ENCODE data around the gene UBL4A. TPM values are rescaled to one million over a fixed set of nuclear protein-coding genes. Genes with fewer than 3 reads are reported as not detected.

The UBL4A gene
- total and polyA plus RNA-seq, 5 experiments from 2014 or later = 29.0 to 51.7 (median 31.1) TPM

GRCh38 chrX:154517101-154517781, 30.8 kb upstream of the UBL4A start:
- Mint-ChIP-seq H3K4me1 (peaks cover 8 to 24% (median 23%) of the 10 kb centered on the region in 4 donors), H3K9me3 (no peaks in the 10 kb centered on the region), H3K36me3 (peaks cover 0 to 2% (median 0%) of the 10 kb centered on the region in 3 donors), H3K27me3 (no peaks in the 10 kb centered on the region), H3K4me3 (peak overlapping the region in 5 of 10 donors; percentile 2 to 85 (median 82)), H3K27ac (peak overlapping the region in 2 of 10 donors; percentile 11 to 22)
- POLR2A ChIA-PET = interaction anchor here (1.0 to 5.4 kb wide), 9 partner anchors 9 to 144 kb away, joined by 3 to 54 read pairs (median 12); partner anchors contain the start of genes RPL10, SLC10A3, TAFAZZIN and UBL4A
- ATAC-seq (no peak), DNase-seq (no peak)

DNA sequence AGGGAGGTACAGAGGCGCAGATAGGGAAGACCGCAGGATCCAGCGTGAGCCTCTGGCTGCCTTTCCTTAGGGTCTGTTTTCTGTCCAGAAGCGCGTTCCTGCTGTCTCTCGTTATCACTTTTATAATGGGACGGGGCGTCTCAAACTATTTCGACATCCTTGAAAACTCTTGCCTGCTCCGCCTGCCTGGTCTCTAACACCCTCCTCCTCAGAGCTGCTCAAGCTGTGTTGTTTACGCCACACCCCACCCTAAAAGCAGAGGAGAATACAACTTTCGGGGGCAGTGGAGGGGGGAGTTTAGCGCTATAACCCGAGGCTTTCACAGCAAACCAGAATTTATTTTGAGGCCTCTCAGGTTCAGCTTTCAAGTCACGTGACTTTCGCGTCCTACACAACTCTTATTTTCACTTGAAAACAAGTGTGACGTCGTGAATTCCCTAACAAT, 30.3 kb upstream of the UBL4A start:
- peak; percentile 33 to 52 for ATAC-seq
- H3K27ac Mint-ChIP-seq = peak overlapping the region; percentile 77 to 95 (median 93)
- POLR2A ChIA-PET = interaction anchor here (0.6 to 5.4 kb wide), 11 partner anchors 10 to 143 kb away, joined by 3 to 54 read pairs (median 10); partner anchors contain the start of genes RPL10, SLC10A3, TAFAZZIN and UBL4A
- peaks cover 0 to 2% (median 0%) of the 10 kb centered on the region in 3 donors for H3K36me3 Mint-ChIP-seq
- peak in 5 of 10 donors; percentile 17 to 56 (median 25) for DNase-seq
- H3K4me3 Mint-ChIP-seq = peak overlapping the region; percentile 73 to 91 (median 84)
- no peaks in the 10 kb centered on the region for H3K27me3 Mint-ChIP-seq
- no peaks in the 10 kb centered on the region for H3K9me3 Mint-ChIP-seq
- H3K4me1 Mint-ChIP-seq = peaks cover 8 to 27% (median 25%) of the 10 kb centered on the region in 4 donors

DNA sequence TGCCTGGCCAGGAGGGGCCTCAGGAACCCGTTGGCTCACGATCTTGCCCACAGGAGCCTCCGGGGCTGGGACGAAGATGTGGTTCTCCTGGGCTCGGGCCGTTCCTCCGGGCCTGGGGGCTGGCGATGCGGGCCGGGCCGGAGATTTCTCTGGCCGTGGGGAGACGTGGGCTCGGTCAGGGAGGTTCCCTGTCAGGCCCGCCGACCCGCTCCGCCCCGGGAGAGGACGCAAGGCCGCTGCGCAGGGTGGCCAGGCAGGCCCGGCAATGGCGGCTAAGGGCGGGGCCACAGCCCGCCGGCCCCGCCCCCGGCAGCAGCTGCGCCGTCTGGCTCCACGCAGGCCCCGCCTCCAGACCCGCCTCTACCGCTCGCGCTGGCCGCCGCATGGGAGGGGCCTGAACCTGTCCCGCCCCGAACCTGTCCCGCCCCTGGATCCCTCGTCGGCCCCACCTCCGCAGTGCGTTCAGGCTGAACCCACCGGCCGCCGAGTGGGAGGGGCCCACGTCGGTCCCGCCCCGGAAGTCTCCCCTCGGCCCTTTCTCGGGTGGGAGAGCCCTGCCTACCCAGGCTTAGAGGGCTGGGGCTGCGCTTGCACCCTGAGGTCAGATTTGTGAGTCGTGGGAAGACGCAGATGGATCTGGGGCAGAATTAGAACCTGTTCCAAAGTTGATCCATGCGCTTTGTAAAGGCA, 29.7 kb upstream of the UBL4A start, which contains the start of gene FAM3A:
Gene FAM3A (minus strand): TSS at position 267 of the 690 bp plus-strand sequence. CDS start 460 bp downstream, outside the sequence.
- peak within 1 kb of the TSS; percentile 77 to 91 (median 85) for H3K4me3 Mint-ChIP-seq
- ATAC-seq (peak; percentile 84 to 93), DNase-seq (peak; percentile 80 to 96 (median 90))
- no peaks in the 10 kb centered on the region for H3K27me3 Mint-ChIP-seq
- peak within 1 kb of the TSS; percentile 87 to 95 (median 93) for H3K27ac Mint-ChIP-seq
- H3K4me1 Mint-ChIP-seq = peaks cover 9 to 32% (median 30%) of the 10 kb centered on the region in 4 donors
- no peaks in the 10 kb centered on the region for H3K9me3 Mint-ChIP-seq
- POLR2A ChIA-PET = interaction anchor here (0.6 to 5.4 kb wide), 12 partner anchors 10 to 116 kb away, joined by 3 to 54 read pairs (median 11); partner anchors contain the start of genes RPL10, SLC10A3, TAFAZZIN and UBL4A
- H3K36me3 Mint-ChIP-seq = peaks cover 0 to 2% (median 0%) of the 10 kb centered on the region in 3 donors

- peak overlapping the region; percentile 86 to 91 (median 90) for H3K27ac Mint-ChIP-seq
- no peaks in the 10 kb centered on the region for H3K27me3 Mint-ChIP-seq
- peak in 2 of 10 donors; percentile 7 to 23 for DNase-seq
- no peak for ATAC-seq
- POLR2A ChIA-PET = interaction anchor here (0.8 to 5.4 kb wide), 12 partner anchors 11 to 116 kb away, joined by 3 to 54 read pairs (median 11); partner anchors contain the start of genes RPL10, SLC10A3, TAFAZZIN and UBL4A
- peaks cover 13 to 38% (median 35%) of the 10 kb centered on the region in 4 donors for H3K4me1 Mint-ChIP-seq
- H3K36me3 Mint-ChIP-seq = peaks cover 0 to 2% (median 0%) of the 10 kb centered on the region in 3 donors
- no peaks in the 10 kb centered on the region for H3K9me3 Mint-ChIP-seq
- H3K4me3 Mint-ChIP-seq = peak overlapping the region; percentile 71 to 90 (median 84)
Observed at GRCh38 chrX:154515090-154515965, 28.9 kb upstream of the UBL4A start.

GRCh38 chrX:154513716-154514115, 27.3 kb upstream of the UBL4A start:
- DNase-seq (no peak), ATAC-seq (no peak)
- Mint-ChIP-seq H3K9me3 (peaks cover 0 to 2% (median 0%) of the 10 kb centered on the region in 9 donors), H3K4me1 (peaks cover 13 to 38% (median 35%) of the 10 kb centered on the region in 4 donors), H3K36me3 (peaks cover 0 to 9% (median 3%) of the 10 kb centered on the region in 3 donors), H3K4me3 (peak overlapping the region; percentile 22 to 81 (median 60)), H3K27ac (peak overlapping the region; percentile 54 to 86 (median 78)), H3K27me3 (no peaks in the 10 kb centered on the region)
- POLR2A ChIA-PET = interaction anchor here (1.6 to 5.4 kb wide), 5 partner anchors 11 to 114 kb away, joined by 3 to 38 read pairs (median 14); partner anchors contain the start of genes RPL10, SLC10A3 and TAFAZZIN

GRCh38 chrX:154512879-154513553, 26.6 kb upstream of the UBL4A start:
- peaks cover 13 to 38% (median 35%) of the 10 kb centered on the region in 4 donors for H3K4me1 Mint-ChIP-seq
- H3K27me3 Mint-ChIP-seq = no peaks in the 10 kb centered on the region
- H3K36me3 Mint-ChIP-seq = peaks cover 0 to 11% (median 3%) of the 10 kb centered on the region in 3 donors
- peaks cover 0 to 2% (median 0%) of the 10 kb centered on the region in 9 donors for H3K9me3 Mint-ChIP-seq
- DNase-seq (no peak), ATAC-seq (no peak)
- POLR2A ChIA-PET = interaction anchor here (1.6 to 5.4 kb wide), 4 partner anchors 10 to 113 kb away, joined by 3 to 38 read pairs (median 16); partner anchors contain the start of genes RPL10 and SLC10A3
- peak overlapping the region in 8 of 10 donors; percentile 8 to 93 (median 82) for H3K27ac Mint-ChIP-seq
- H3K4me3 Mint-ChIP-seq = peak overlapping the region in 4 of 10 donors; percentile 6 to 61 (median 37)

- H3K27me3 Mint-ChIP-seq = no peaks in the 10 kb centered on the region
- POLR2A ChIA-PET = interaction anchor here (0.7 to 3.2 kb wide), 6 partner anchors 14 to 100 kb away, joined by 3 to 18 read pairs (median 4); partner anchors contain the start of genes SLC10A3, TAFAZZIN and UBL4A
- H3K27ac Mint-ChIP-seq = peak overlapping the region; percentile 72 to 96 (median 92)
- DNase-seq = no peak
- H3K36me3 Mint-ChIP-seq = peaks cover 0 to 13% (median 3%) of the 10 kb centered on the region in 3 donors
- H3K4me3 Mint-ChIP-seq = peak overlapping the region; percentile 11 to 82 (median 60)
- ATAC-seq = no peak
- peaks cover 13 to 37% (median 35%) of the 10 kb centered on the region in 4 donors for H3K4me1 Mint-ChIP-seq
- peaks cover 0 to 2% (median 0%) of the 10 kb centered on the region in 9 donors for H3K9me3 Mint-ChIP-seq
Observed at GRCh38 chrX:154511761-154512160, 25.3 kb upstream of the UBL4A start.

DNA sequence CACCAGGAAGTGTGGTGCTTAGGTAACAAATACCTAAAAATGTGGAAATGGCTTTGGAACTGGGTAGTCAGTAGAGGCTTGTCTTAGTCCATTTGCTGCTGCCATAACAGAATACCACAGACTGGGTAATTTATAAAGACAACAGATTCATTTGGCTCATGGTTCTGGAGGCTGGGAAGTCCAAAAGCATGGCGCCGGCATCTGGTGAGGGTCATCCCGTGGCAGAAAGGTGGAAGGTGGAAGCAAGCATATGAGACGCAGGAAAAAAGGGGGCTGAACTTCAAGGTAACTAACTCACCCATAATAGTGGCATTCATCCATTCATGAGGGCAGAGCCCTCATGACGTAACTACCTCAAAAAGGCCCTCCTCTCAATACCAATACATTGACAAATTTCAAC, 23.0 kb upstream of the UBL4A start:
- Mint-ChIP-seq H3K4me3 (no peak overlapping the region), H3K4me1 (peaks cover 10 to 26% (median 23%) of the 10 kb centered on the region in 4 donors), H3K9me3 (peaks cover 0 to 2% (median 0%) of the 10 kb centered on the region in 9 donors), H3K36me3 (peaks cover 0 to 24% (median 3%) of the 10 kb centered on the region in 3 donors), H3K27me3 (no peaks in the 10 kb centered on the region), H3K27ac (peak overlapping the region in 3 of 10 donors; percentile 12 to 58 (median 51))
- DNase-seq (no peak), ATAC-seq (no peak)
- POLR2A ChIA-PET = interaction anchor here (1.2 kb wide), 1 partner anchor 22 kb away, joined by 3 read pairs; no protein-coding TSS in a partner anchor

GRCh38 chrX:154508384-154508745, 21.9 kb upstream of the UBL4A start:
- DNase-seq = no peak
- peaks cover 0 to 23% (median 3%) of the 10 kb centered on the region in 3 donors for H3K36me3 Mint-ChIP-seq
- peaks cover 0 to 2% (median 0%) of the 10 kb centered on the region in 9 donors for H3K9me3 Mint-ChIP-seq
- H3K27ac Mint-ChIP-seq = peak overlapping the region in 2 of 10 donors; percentile 39 to 62
- H3K4me3 Mint-ChIP-seq = no peak overlapping the region
- ATAC-seq = no peak
- H3K27me3 Mint-ChIP-seq = no peaks in the 10 kb centered on the region
- POLR2A ChIA-PET = interaction anchor here (0.8 kb wide), 1 partner anchor 11 kb away, joined by 3 read pairs; no protein-coding TSS in a partner anchor
- H3K4me1 Mint-ChIP-seq = peaks cover 5 to 18% (median 16%) of the 10 kb centered on the region in 4 donors

DNA sequence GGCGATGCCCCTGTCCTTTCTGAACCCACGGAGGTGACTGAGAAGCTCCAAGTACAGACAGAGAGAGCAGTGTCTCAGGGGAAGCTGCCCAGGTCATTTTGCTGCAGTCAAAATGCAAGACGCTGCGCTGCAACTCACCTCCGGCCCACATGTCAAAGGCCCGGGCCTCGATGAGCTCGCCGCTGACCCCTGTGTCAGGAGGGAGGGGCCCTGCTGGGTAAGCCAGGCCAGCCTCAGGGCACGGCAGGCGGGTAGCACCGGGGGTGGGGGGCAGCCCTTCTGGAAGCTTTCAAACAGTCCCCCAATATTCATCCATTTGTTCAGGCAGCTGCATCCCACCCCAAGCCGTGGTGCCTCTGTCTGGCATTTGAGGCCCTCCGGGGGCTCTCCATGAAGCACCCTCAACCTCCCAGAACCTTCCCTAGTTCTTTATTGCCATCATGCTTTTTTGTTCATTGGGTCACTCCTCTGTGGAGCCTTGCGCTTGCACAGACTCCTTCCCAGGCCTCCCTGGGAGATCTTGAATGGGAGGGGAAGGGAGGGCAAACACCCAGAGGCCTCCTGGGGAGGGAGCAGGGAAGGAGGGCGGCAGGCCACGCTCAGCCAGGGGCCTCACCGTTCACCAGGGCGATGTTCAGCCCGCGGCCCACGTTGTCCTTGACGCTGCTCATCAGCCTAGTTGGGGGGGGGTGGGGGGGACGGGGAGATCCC, 21.4 kb upstream of the UBL4A start:
- Mint-ChIP-seq H3K27me3 (no peaks in the 10 kb centered on the region), H3K27ac (no peak overlapping the region), H3K4me1 (peaks cover 5 to 18% (median 16%) of the 10 kb centered on the region in 4 donors), H3K9me3 (peaks cover 0 to 2% (median 0%) of the 10 kb centered on the region in 9 donors), H3K36me3 (peaks cover 0 to 23% (median 3%) of the 10 kb centered on the region in 3 donors), H3K4me3 (no peak overlapping the region)
- POLR2A ChIA-PET = interaction anchor here (0.8 kb wide), 1 partner anchor 10 kb away, joined by 3 read pairs; no protein-coding TSS in a partner anchor
- no peak for ATAC-seq
- DNase-seq = no peak
